GM21423 (cell line): ENCODE data around the gene ZFAND3.

ENCODE experiments used
- ATAC-seq: cut with Tn5 transposase; IDR thresholded peaks from one replicate; pipeline ENCODE4 v1.9.1; 2021; ENCODE audit warnings: mild to moderate bottlenecking, moderate library complexity; ENCODE audit not compliant: unreplicated experiment

Gene ZFAND3

DNA sequence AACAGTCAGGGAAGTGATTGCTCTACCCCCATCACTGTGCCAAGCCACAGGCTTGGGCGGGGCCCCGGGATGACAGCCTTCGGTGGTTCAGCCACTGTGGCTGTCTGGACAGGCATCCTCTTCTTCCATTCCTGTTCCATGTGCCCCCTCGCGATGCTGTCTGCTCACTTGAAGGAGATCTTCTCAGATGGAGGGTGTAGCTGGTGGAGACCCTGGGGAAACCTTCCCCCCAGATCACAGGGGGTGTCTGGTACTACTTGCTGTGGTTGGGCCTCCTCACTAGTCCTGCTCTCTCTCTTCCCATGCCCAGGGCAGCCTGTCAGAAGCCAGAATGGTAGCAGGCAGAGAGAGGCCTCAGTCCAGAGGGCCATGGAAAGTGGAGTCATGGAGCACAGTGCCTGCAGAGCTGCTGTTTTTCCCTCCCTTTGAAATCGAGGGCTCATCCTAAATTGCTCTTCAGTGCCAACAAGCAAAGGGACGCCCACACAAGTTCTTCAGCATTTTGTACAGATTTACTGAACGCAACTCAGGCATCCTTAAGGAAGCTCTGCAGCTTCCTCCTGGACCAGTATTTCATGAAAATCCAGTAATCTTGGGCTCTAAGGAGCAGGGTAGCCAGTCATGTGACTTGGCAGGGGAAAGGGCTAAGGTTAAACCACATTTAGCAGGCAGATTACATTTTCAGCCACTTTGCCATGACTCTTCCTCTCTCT is 326.6 kb downstream of the ZFAND3 start:
- ATAC-seq: no peak

DNA sequence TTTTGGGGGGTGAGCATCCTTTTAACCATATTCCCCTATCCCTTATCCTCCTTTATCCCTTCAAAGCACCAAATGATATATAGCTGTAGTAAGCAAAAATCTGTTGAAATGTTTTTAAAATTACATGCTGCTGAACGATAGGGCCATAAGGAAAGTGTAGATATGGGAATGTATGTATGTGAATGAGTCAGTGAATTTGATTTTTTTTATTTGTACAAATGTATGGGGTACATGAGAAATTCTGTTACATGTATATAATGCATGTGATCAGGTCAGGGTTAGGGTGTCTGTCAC is 327.2 kb downstream of the ZFAND3 start:
- no peak for ATAC-seq

DNA sequence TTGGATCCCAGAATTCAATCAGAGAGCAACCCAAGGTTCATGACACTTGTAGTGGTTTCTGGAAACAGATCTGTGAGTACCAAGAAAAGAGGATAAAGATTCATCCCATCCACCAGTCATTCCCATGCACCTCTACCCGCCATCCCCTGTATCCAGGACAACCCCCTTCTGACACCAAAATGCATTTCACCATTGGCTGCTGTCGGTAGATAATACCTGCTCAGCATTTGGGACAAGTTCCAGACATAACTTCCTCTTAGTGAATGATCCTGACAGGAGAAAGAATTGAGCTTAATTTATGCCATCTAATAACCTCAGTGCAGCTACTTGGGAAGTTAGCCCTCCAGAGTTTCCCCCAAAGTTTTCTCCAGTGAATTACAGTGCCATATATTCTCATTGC is 329.1 kb downstream of the ZFAND3 start:
- ATAC-seq: no peak

DNA sequence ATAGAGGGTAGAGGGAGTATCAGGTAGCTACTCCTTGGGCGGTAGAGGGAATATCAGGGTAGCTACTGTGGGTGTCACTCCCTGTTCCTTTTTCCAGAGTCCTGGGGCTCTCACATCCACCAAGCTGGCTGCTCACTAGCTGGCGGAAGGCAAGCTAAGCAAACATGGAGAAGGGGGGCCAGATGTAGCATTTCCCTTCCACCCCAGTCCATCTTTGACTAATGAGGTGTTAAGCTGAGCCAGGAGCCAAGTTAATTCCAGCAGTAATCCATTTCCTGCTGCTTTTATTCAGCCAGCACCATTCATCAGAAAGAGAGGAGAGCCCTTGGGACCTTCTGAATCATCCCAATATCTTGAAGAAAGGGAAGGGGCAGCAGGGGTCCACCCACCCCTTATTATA is 330.0 kb downstream of the ZFAND3 start:
- ATAC-seq: no peak

DNA sequence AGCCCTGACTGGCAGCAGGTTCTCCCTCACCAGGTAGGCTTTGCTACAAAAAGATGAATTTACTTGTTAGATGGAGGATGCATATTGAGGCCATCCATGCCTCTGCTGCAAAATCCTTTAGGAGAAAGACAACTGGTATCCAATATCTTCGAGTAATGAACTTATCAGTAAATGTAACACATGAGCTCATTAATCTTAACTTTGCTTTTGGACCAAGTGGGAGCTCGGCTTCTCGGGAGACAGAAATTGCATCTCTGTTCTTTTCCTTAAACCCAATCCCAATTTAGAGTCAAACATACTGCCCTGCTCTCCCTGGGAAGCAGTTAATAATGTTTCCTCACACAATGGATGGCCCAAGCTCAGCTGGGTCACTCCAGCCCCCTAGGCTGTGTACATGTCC is 330.5 kb downstream of the ZFAND3 start:
- no peak for ATAC-seq

- no peak for ATAC-seq
Observed at GRCh38 chr6:38150681-38151296, 331.3 kb downstream of the ZFAND3 start.

- no peak for ATAC-seq
Observed at GRCh38 chr6:38151580-38152500, 332.3 kb downstream of the ZFAND3 start.

GRCh38 chr6:38152620-38153019 is 333.1 kb downstream of the ZFAND3 start:
- ATAC-seq: no peak

- ATAC-seq: no peak
Observed at GRCh38 chr6:38153076-38153797, 333.7 kb downstream of the ZFAND3 start.

GRCh38 chr6:38153798-38154345 is 334.3 kb downstream of the ZFAND3 start:
- ATAC-seq: no peak

GRCh38 chr6:38154731-38155130 is 335.2 kb downstream of the ZFAND3 start:
- ATAC-seq: no peak

- no peak for ATAC-seq
Observed at GRCh38 chr6:38155144-38155543, 335.6 kb downstream of the ZFAND3 start.

- ATAC-seq: no peak
Observed at GRCh38 chr6:38155621-38156204, 336.2 kb downstream of the ZFAND3 start.

DNA sequence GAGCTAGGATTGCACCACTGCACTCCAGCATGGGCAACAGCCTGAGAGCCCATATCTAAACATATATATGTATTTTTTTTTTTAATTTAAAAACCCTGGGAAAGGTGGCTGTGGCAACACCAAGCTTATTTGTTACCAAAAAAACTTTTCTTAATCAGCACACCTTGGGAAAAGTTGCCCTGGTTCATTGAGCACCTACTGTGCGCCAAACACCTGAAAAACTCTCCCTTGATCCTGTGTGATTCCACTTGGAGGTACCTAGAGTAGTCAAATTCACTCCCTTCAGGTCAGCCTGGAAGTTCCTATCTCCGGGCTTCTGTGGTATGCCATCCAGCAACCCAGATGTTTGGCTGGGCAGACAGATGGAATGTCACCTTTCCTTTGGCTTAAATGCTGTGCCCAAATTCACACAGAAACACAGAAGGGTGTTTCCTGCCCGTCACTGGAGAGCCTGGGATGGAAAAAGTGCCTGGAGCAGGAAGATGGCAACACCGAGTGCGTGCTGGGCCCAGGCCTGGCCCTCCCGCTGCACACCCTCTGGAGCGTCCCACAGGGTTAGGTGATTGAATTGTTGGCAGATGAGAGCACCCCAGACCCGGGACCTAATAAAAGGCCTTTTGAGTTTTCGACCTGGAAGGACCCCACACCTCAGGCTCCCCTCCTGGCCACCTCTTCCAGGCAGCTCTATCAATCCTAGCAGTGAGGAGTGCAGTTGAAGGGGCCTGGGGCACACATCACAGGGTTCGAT is 337.5 kb downstream of the ZFAND3 start:
- ATAC-seq: no peak

DNA sequence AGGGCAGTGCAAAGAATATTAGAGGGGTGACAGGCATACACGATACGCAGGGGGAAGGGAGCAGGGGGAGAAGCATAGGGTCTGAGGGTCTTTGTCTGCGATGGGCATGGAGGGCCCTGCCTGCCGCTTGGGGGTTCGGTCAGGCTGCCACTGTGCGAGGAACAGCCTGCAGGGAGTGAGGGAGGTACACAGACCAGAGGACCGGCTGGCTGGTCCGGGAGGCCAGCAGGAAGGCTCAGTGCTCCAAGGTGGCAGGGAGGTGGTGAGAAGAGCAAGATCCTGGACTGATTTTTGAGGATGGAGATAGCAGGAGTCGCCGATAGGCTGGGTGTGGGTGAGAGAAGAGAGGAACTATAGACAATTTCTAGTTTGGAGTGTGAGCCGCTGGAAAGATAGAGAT is 338.4 kb downstream of the ZFAND3 start:
- no peak for ATAC-seq

GRCh38 chr6:38158762-38159350 is 339.3 kb downstream of the ZFAND3 start:
- ATAC-seq: no peak

- ATAC-seq: no peak
Observed at GRCh38 chr6:38159596-38159995, 340.1 kb downstream of the ZFAND3 start.

- no peak for ATAC-seq
Observed at GRCh38 chr6:38160831-38161230, 341.3 kb downstream of the ZFAND3 start.

DNA sequence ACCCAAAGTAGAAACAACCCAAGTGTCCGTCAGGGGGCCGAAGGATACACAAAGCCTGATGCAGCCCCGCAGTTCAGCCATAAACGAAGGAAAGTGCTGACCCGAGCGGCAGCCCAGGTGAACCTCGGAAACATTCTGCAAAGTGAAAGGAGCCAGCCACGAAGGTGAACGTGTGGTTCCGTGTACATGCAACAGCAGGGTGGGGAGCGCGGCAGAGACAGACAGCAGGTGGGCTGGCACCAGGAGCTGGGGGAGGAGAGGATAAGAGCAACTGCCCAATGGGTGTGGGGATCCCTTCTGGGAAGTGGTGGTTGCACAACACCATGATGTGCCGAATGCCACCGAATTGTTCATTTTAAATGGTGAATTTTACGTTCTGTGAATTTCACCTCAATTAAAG is 341.8 kb downstream of the ZFAND3 start:
- no peak for ATAC-seq
